Spleen (tissue), 11 donors: Measurements from ENCODE around the gene PNLIP. TPM values are rescaled to one million over a fixed set of nuclear protein-coding genes. Genes with fewer than 3 reads are reported as not detected.

Source experiments
- DNase-seq: peaks from one replicate; pipeline ENCODE4 v3.0.0-alpha.2; 2020
- H3K27ac ChIP-seq, 8 donors: fragments of 200-600 bp; sonication (generic) in 7 of 8; 1 replicate in 4 of 8; 2 replicates in 4 of 8; pipeline versions ENCODE4 v1.5.0 to v1.8.0; 2016 to 2021; ENCODE audit warnings: inconsistent platforms in 4 of 8, mild to moderate bottlenecking in 4 of 8, moderate library complexity in 1 of 8
- H3K27me3 ChIP-seq, 7 donors: fragments of 200-600 bp; sonication (generic) in 6 of 7; replicated peaks in 1 of 7; 1 replicate in 4 of 7; 2 replicates in 3 of 7; pipeline versions ENCODE4 v1.5.0 to v1.8.0; 2016 to 2021; ENCODE audit warnings: inconsistent platforms in 3 of 7, mild to moderate bottlenecking in 1 of 7
- H3K36me3 ChIP-seq, 6 donors: fragments of 200-600 bp; sonication (generic) in 5 of 6; 1 replicate in 4 of 6; 2 replicates in 2 of 6; pipeline versions ENCODE4 v1.5.0 to v1.8.0; 2016 to 2021; ENCODE audit warnings: inconsistent platforms in 2 of 6
- H3K4me1 ChIP-seq, 6 donors: fragments of 200-600 bp; sonication (generic) in 5 of 6; 1 replicate in 3 of 6; 2 replicates in 3 of 6; pipeline versions ENCODE4 v1.5.0 to v1.8.0; 2016 to 2021; ENCODE audit warnings: inconsistent platforms in 3 of 6
- H3K4me3 ChIP-seq, 8 donors: fragments of 200-600 bp; sonication (generic) in 7 of 8; 1 replicate in 4 of 8; 2 replicates in 4 of 8; pipeline versions ENCODE4 v1.5.0 to v1.8.0; 2016 to 2021; ENCODE audit warnings: inconsistent platforms in 4 of 8, mild to moderate bottlenecking in 4 of 8, moderate library complexity in 2 of 8
- H3K9me3 ChIP-seq, 8 donors: fragments of 200-600 bp; sonication (generic) in 7 of 8; 1 replicate in 4 of 8; 2 replicates in 4 of 8; pipeline versions ENCODE4 v1.5.0 to v1.8.0; 2016 to 2021; ENCODE audit warnings: inconsistent platforms in 4 of 8
- POLR2A ChIP-seq, 3 donors: fragments of 450-650 bp; IDR thresholded peaks; one replicate each; pipeline ENCODE4 v1.5.1; 2017; ENCODE audit warnings: antibody characterized with exemption in 3 of 3, mild to moderate bottlenecking in 1 of 3
- POLR2AphosphoS5 ChIP-seq, 3 donors: sonication (generic); formaldehyde crosslinking; IDR thresholded peaks; one replicate each; pipeline ENCODE4 v1.5.1; 2017; ENCODE audit warnings: antibody characterized with exemption in 3 of 3
- WGBS, 5 donors: extraction: QIAGEN DNeasy Blood & Tissue Kit in 3 of 5; methylation state at CpG; one replicate each; pipeline versions ENCODE4 v1.1.5 to v1.1.7; 2013 to 2018; 5-methylcytosine and 5-hydroxymethylcytosine counted together
- intact Hi-C: fragments of 100-400 bp; cut with DNase I; formaldehyde crosslinking; loops from one replicate; pipeline ENCODE4 v1.15.0; 2023; ENCODE audit warnings: low total_unique reads
- polyA plus RNA-seq, 3 donors: library from polyadenylated mRNA; stranded (reverse); fragments of 200-250 nt; gene quantifications; one replicate each; pipeline ENCODE4 v1.2.1, GENCODE V29; 2013
- total RNA-seq, 7 donors: library from RNA; depleted of rRNA in 3 of 7; stranded (reverse); fragments of >200 nt in 3 of 7; fragmentation: NEBNext Ultra II Directional in 4 of 7; extraction: Animal tissue kit (Norgen Biotek cat#: 25700) in 4 of 7; gene quantifications; one replicate each; pipeline versions ENCODE4 v1.1.0 to v1.2.1, GENCODE V29; 2016 to 2021
- TF ChIP-seq, protein P1 (sequence below), 11 experiments: fragments of 200-600 bp in 7 of 11; fragments of 450-650 bp in 4 of 11; sonication (generic) in 4 of 11; IDR thresholded peaks in 8 of 11; conservative IDR thresholded peaks in 3 of 11; 1 replicate in 7 of 11; 2 replicates in 4 of 11; pipeline versions ENCODE4 v1.4.0 to v1.8.0; 2016 to 2021; ENCODE audit warnings: antibody characterized with exemption in 11 of 11, inconsistent platforms in 4 of 11, mild to moderate bottlenecking in 1 of 11
- donor health status: healthy with polysubstance abuse.
- donor health status: DM: no; HTN: no; CAD: no; lungs with moderate emphysema.
- donor health status: DM: no; HTN: no; CAD: no.
- donor health status: Bipolar disorder and iron deficiency.
- donor health status: healthy.
- donor health status: DM: no; HTN: no; CAD: no.
- donor health status: DM: yes; HTN: yes; CAD: no.

Gene PNLIP
- total and polyA plus RNA-seq, 10 donors, result 0.18 to 3.0 (median 1.2) TPM; not detected in 5

DNA sequence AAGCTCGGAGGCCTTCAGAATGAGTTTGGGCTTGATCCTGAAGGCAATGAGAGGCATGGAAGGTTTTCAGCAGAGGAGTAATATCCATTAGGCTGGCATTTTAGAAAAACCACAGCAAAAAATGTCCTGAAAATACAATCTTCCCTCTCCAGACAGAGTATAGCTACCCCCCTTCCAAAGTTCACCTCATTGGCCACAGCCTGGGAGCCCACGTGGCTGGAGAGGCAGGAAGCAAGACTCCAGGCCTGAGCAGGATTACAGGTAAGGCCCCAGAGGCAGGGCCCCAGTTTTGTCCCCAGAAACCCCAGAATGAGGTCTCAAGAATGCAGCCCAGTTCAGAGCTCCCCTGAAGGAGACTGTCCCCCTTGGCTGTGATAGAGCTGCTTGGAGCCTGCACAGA lies 50.3 kb downstream of the PNLIP start:
- H3K9me3 ChIP-seq, result no peaks in the 10 kb centered on the region
- no peaks in the 10 kb centered on the region for H3K4me1 ChIP-seq
- TF ChIP-seq POLR2A (IDR thresholded peaks at IDR 0.05) (no peak), POLR2AphosphoS5 (IDR thresholded peaks at IDR 0.05) (no peak)
- TF ChIP-seq, protein P1, sequence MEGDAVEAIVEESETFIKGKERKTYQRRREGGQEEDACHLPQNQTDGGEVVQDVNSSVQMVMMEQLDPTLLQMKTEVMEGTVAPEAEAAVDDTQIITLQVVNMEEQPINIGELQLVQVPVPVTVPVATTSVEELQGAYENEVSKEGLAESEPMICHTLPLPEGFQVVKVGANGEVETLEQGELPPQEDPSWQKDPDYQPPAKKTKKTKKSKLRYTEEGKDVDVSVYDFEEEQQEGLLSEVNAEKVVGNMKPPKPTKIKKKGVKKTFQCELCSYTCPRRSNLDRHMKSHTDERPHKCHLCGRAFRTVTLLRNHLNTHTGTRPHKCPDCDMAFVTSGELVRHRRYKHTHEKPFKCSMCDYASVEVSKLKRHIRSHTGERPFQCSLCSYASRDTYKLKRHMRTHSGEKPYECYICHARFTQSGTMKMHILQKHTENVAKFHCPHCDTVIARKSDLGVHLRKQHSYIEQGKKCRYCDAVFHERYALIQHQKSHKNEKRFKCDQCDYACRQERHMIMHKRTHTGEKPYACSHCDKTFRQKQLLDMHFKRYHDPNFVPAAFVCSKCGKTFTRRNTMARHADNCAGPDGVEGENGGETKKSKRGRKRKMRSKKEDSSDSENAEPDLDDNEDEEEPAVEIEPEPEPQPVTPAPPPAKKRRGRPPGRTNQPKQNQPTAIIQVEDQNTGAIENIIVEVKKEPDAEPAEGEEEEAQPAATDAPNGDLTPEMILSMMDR (IDR thresholded peaks at IDR 0.05 in 8 of 11, conservative IDR thresholded peaks at IDR 0.05 in 3 of 11), result no peak
- H3K27ac ChIP-seq, result no peak overlapping the region
- H3K36me3 ChIP-seq, result no peaks in the 10 kb centered on the region
- intact Hi-C loops, result no loop called here
- WGBS, 5 donors, result 58 to 82% (median 78%) methylated on average over 2 of the region's 2 CpGs
- H3K4me3 ChIP-seq, result no peak overlapping the region
- peaks cover 0 to 6% (median 0%) of the 10 kb centered on the region in 7 donors for H3K27me3 ChIP-seq
- no peak for DNase-seq

DNA sequence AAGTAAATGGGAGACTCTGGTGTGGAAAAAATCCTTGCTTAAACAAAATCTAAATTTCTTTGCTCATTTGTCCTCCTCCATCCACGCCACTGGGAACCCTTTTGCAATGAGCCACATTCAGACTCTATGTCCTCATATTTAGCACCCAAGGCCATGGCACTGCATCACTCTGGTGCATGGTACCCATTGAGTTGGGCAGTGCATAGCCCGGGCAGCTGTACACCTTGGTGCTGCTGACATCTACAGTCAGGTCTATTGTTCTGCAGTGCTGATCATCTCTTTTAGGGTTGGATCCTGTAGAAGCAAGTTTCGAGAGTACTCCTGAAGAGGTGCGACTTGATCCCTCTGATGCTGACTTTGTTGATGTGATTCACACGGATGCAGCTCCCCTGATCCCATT lies 51.8 kb downstream of the PNLIP start:
- Histone ChIP-seq H3K36me3 (no peaks in the 10 kb centered on the region), H3K4me3 (no peak overlapping the region), H3K9me3 (no peaks in the 10 kb centered on the region), H3K27me3 (peaks cover 0 to 6% (median 0%) of the 10 kb centered on the region in 7 donors), H3K27ac (no peak overlapping the region), H3K4me1 (no peaks in the 10 kb centered on the region)
- intact Hi-C loops, result no loop called here
- DNase-seq, result no peak
- TF ChIP-seq POLR2A (IDR thresholded peaks at IDR 0.05) (no peak), POLR2AphosphoS5 (IDR thresholded peaks at IDR 0.05) (no peak)
- TF ChIP-seq, protein P1 (IDR thresholded peaks at IDR 0.05 in 8 of 11, conservative IDR thresholded peaks at IDR 0.05 in 3 of 11), result no peak
- whole genome bisulfite sequencing, 5 donors, result 79 to 91% (median 90%) methylated on average over 5 of the region's 5 CpGs

- TF ChIP-seq, protein P1 (IDR thresholded peaks at IDR 0.05 in 8 of 11, conservative IDR thresholded peaks at IDR 0.05 in 3 of 11), result no peak
- DNase-seq, result no peak
- Histone ChIP-seq H3K27me3 (peaks cover 0 to 6% (median 0%) of the 10 kb centered on the region in 7 donors), H3K9me3 (no peaks in the 10 kb centered on the region), H3K27ac (no peak overlapping the region), H3K4me3 (no peak overlapping the region), H3K4me1 (no peaks in the 10 kb centered on the region), H3K36me3 (no peaks in the 10 kb centered on the region)
- intact Hi-C loops, result no loop called here
Measured at GRCh38 chr10:116598329-116598728, 52.6 kb downstream of the PNLIP start.

GRCh38 chr10:116599991-116600390 lies 54.3 kb downstream of the PNLIP start:
- Histone ChIP-seq H3K9me3 (no peaks in the 10 kb centered on the region), H3K4me1 (no peaks in the 10 kb centered on the region), H3K4me3 (no peak overlapping the region), H3K27ac (no peak overlapping the region), H3K27me3 (peaks cover 0 to 6% (median 0%) of the 10 kb centered on the region in 7 donors), H3K36me3 (no peaks in the 10 kb centered on the region)
- TF ChIP-seq POLR2A (IDR thresholded peaks at IDR 0.05) (no peak), POLR2AphosphoS5 (IDR thresholded peaks at IDR 0.05) (no peak)
- TF ChIP-seq, protein P1 (IDR thresholded peaks at IDR 0.05 in 8 of 11, conservative IDR thresholded peaks at IDR 0.05 in 3 of 11), result no peak
- WGBS, 5 donors, result 62 to 70% (median 67%) methylated on average over 5 of the region's 5 CpGs
- no peak for DNase-seq
- intact Hi-C loops, result no loop called here
